GM10847 (cell line): ENCODE results near the gene PPP2R1A.

Experiments used
- POLR2A ChIP-seq: IDR thresholded peaks from 2 replicates; pipeline ENCODE4 v1.6.1; 2011; ENCODE audit not compliant: insufficient read length; ENCODE audit errors: extremely low read depth

Gene PPP2R1A

DNA sequence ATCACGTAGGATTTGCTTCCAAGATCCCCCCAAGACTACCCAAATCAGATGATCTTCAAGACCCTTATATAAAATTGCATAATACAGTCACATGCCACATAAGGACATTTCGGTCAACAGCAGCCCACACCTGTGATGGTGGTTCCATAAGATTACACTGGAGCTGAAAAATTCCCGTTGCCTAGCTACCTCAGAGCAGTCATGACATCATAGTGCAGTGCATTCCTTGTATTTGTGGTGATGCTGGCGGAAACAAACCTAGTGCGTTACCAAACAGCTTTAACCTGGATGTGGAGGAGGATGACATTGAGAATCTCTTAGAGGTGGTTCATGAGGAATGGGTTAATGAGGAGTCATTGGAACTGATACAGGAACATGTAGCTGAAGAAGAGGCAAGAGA is 84.3 kb downstream of the PPP2R1A start:
- TF ChIP-seq POLR2A: no peak

- no peak for TF ChIP-seq POLR2A
These were observed 86.1 kb downstream of the PPP2R1A start for GRCh38 chr19:52275988-52276387.

DNA sequence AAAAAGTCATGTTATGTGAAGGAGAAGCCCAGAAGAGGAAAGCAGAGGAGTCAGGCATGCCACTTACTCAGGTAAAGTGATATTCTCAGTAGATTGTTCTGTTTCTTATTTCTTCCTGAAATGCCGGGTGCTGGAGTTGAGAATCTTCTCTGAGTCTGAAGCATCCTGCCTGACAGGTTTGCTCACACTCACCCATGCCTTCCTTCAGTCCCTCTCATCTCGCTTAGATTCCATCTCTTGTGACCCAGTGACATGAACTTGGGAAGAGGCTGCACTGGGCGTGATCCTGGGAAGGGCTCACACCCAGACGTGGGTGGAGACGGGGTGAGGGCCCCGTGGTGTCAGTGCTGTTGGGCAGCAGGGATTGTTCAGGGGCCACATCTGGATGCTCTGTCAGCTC is 87.6 kb downstream of the PPP2R1A start:
- no peak for TF ChIP-seq POLR2A
